T47D (cell line): ENCODE results near the gene PRRG4.
"Not testable (repeated sequence)": the region's sequence is repeated elsewhere in the genome, so short reads cannot be mapped to it uniquely, and the experiment has no call there.

ENCODE experiments used
- DNase-seq, 2 experiments: peaks; one replicate each; pipeline versions ENCODE4 v3.0.0 to v3.0.0-alpha.2; 2011 to 2012; ENCODE audit warnings: low read depth in 1 of 2, low spot score in 1 of 2
- JUND ChIP-seq: IDR thresholded peaks from 2 replicates; pipeline ENCODE4 v1.6.1; 2012; ENCODE audit warnings: low read depth
- in situ Hi-C: cut with HindIII; loops from 2 replicates; pipeline ENCODE4 v1.10.0; 2016; ENCODE audit warnings: low sequenced_read_pairs, low pct_unique_long_range_greater_than_20kb

The PRRG4 gene

GRCh38 chr11:32838505-32839274, 9.0 kb downstream of the PRRG4 start:
- in situ Hi-C loops: no loop called here
- no peak for DNase-seq
- no peak for TF ChIP-seq JUND

- TF ChIP-seq JUND: no peak
Observed at GRCh38 chr11:32839308-32839707, 9.6 kb downstream of the PRRG4 start.

DNA sequence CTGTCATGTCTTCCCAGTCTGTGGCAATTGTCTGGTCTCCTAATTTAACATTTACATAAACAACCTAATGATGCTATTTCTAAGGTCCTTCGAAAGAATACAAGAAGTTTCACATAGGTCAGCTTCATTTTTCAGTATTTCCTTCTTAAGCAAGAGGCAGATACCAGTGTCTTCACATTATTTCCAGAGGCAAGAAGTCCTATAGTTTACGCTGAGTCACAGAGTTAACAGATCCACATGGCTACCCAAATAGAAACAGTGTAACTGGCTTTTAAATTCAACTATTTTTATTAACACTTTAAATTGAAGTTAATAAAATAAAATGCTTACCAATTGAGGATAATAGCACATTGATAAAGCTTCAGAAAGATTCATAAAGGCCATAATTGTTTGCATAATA, 10.9 kb downstream of the PRRG4 start:
- no peak for TF ChIP-seq JUND
- in situ Hi-C loops: no loop called here
- DNase-seq: no peak

More at GRCh38 chr11:32839308-32839707, 9.6 kb downstream of the PRRG4 start:
- no peak for DNase-seq
- in situ Hi-C loops: no loop called here

- in situ Hi-C loops: no loop called here
- no peak for DNase-seq
- no peak for TF ChIP-seq JUND
Observed at GRCh38 chr11:32843544-32843943, 13.8 kb downstream of the PRRG4 start.

DNA sequence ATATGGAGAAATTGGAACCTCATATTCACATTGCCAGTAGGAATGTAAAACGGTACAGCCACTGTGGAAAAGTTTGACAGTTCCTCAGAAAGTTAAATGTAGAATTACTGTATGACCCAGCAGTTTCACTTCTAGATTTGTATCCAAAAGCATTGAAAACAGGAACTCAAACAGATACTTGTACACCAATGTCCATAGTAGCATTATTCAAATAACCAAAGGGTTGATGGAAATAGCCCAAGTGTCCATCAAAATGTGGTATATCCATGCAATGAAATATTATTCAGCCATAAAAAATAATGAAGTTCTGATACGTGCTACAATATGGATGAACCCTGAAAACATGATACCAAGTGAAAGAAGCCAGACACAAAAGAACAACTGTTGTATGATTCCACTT, 17.8 kb downstream of the PRRG4 start:
- DNase-seq: no peak
- TF ChIP-seq JUND: no peak
- in situ Hi-C loops: no loop called here

DNA sequence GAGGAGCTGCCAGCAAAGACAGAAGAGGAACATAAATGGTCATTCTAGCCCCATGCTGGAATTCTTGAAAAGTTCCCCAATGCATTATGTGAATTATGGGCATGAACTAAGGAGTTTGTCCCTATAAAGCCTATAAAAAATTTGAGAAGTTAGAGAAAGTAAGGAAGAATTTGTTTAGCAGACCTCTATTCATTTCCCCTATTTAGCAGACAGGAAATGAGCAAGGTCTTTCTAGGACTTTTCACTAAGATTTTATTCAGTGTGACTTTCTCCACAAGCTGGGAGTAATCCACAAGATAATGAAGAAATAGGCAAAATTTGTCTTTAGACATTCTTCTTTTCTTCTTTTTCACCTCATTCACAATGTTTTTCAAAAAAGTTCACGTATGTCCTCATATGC, 20.0 kb downstream of the PRRG4 start:
- DNase-seq: no peak
- in situ Hi-C loops: no loop called here
- no peak for TF ChIP-seq JUND

GRCh38 chr11:32851251-32851650, 21.5 kb downstream of the PRRG4 start:
- in situ Hi-C loops: no loop called here
- TF ChIP-seq JUND: no peak
- DNase-seq: no peak

DNA sequence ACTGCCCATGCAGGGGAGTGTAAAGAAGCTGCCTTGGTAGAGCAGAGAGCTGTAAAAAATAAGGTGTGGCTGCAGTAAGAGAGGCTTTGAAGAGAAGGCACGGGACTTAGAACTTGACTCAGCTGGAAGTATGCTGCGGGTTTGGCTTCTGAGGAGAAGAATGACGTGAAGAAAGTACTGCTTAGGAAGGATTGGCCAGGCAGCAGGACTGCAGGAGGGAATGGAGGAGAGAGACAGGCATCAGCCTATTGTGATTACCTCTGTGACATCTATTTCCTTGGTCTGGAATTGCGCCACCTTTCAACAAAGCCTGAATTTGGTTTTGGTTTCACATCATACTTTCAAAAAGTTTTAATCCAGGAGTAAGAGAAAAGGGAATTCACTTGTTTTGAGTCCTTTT, 22.5 kb downstream of the PRRG4 start:
- in situ Hi-C loops: no loop called here
- TF ChIP-seq JUND: no peak
- no peak for DNase-seq

- DNase-seq: no peak
- TF ChIP-seq JUND: no peak
- in situ Hi-C loops: no loop called here
Observed at GRCh38 chr11:32855601-32856000, 25.9 kb downstream of the PRRG4 start.

- DNase-seq: no peak
- in situ Hi-C loops: no loop called here
- TF ChIP-seq JUND: no peak
Observed at GRCh38 chr11:32858731-32859130, 29.0 kb downstream of the PRRG4 start.

DNA sequence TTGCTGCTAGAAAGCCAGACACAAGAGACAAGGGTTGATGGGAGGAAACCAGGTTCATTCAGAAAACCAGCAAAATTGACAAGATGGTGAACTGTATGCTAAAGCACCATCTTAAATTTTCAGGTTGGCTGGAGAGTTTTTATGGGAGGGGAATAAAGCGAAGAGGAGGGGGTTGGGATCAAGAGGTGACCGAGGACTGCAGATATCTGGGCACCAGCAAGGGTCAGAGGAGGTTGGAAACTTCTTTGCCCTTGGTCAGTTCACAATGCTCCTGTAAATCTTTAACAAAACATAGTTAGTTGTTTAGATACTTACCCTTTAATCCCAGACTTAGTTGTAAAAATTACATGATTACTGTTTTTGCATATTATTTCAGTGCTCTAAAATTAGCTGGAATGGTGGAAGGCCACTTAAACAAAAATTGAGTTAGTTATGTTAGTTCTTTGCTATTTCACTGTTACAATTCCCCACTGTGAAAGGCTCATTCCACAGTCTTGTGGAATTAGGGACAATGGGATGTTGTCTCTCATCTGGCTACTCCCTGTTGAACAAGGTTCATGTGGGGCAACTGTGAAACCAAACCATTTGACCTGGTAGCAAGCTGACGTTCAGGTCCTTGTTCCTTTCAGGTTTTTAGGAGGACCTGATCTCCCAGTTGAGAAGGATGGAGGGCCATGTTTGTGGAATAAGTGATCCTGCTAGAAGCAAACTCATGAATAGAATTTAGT, 32.3 kb downstream of the PRRG4 start:
- in situ Hi-C loops: no loop called here
- TF ChIP-seq JUND: no peak
- no peak for DNase-seq

- no peak for DNase-seq
- in situ Hi-C loops: no loop called here
- TF ChIP-seq JUND: no peak
Observed at GRCh38 chr11:32864555-32864954, 34.8 kb downstream of the PRRG4 start.

DNA sequence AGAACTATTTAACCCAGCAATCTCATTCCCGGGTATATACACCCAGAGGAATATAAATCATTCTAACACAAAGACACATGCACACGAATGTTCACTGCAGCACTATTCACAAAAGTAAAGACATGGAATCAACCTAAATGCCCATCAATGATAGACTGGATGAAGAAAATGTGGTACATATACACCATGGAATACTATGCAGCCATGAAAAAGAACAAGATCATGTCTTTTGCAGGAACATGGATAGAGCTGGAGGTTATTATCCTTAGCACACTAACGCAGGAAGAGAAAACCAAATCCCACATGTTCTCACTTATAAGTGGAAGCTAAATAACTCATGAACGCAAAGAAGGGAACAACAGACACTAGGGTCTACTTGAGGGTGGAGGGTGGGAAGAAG, 39.0 kb downstream of the PRRG4 start:
- in situ Hi-C loops, DNase-seq: not testable (repeated sequence)
